Aorta (tissue), 5 donors: ENCODE measurements around the gene FLT1. TPM values are rescaled to one million over a fixed set of nuclear protein-coding genes. Genes with fewer than 3 reads are reported as not detected.

Source experiments
- ATAC-seq: fragments of 200-7000 bp; cut with Tn5 transposase; one replicate; pipeline ENCODE4 v1.9.1; 2022; ENCODE audit warnings: moderate library complexity; ENCODE audit not compliant: low FRiP score
- DNase-seq, 2 donors: peaks; one replicate each; pipeline ENCODE4 v3.0.0-alpha.2; 2020
- H3K27ac ChIP-seq, 2 donors: one replicate each; pipeline ENCODE4 v1.5.1; 2013; ENCODE audit warnings: low read length in 2 of 2, mild to moderate bottlenecking in 2 of 2, moderate library complexity in 2 of 2, control low read depth in 1 of 2, inconsistent platforms in 1 of 2, low read depth in 1 of 2
- H3K27me3 ChIP-seq, 2 donors: one replicate each; pipeline ENCODE4 v1.6.1; 2013; ENCODE audit warnings: control low read depth in 1 of 2, low read length in 1 of 2, mild to moderate bottlenecking in 1 of 2, moderate library complexity in 1 of 2; ENCODE audit not compliant: insufficient read depth in 2 of 2, control insufficient read depth in 1 of 2
- H3K36me3 ChIP-seq, 2 donors: one replicate each; pipeline ENCODE4 v1.6.1; 2013; ENCODE audit warnings: control low read depth in 1 of 2, low read length in 1 of 2, mild to moderate bottlenecking in 1 of 2; ENCODE audit not compliant: insufficient read depth in 2 of 2, control insufficient read depth in 1 of 2
- H3K4me1 ChIP-seq, 2 donors: one replicate each; pipeline ENCODE4 v1.6.1; 2013; ENCODE audit warnings: low read length in 2 of 2, control low read depth in 1 of 2, mild to moderate bottlenecking in 1 of 2, moderate library complexity in 1 of 2; ENCODE audit not compliant: insufficient read depth in 2 of 2, control insufficient read depth in 1 of 2
- H3K4me3 ChIP-seq, 2 donors: one replicate each; pipeline ENCODE4 v1.5.1; 2013; ENCODE audit warnings: low read length in 2 of 2, control low read depth in 1 of 2, mild to moderate bottlenecking in 1 of 2
- H3K9me3 ChIP-seq: one replicate; pipeline ENCODE4 v1.6.1; 2013; ENCODE audit warnings: mild to moderate bottlenecking, low read length; ENCODE audit not compliant: control insufficient read depth
- WGBS, 2 donors: extraction: QIAGEN DNeasy Blood & Tissue Kit; methylation state at CpG; one replicate each; pipeline ENCODE4 v1.1.7; 2013; 5-methylcytosine and 5-hydroxymethylcytosine counted together
- intact Hi-C, 2 donors: fragments of 100-400 bp; cut with DNase I; formaldehyde crosslinking; loops; one replicate each; pipeline versions ENCODE4 v1.14.2 to v1.15.0; 2022
- polyA plus RNA-seq, 2 donors: library from polyadenylated mRNA; stranded (reverse); fragments of 200-250 nt; gene quantifications; one replicate each; pipeline ENCODE4 v1.2.3, GENCODE V29; 2013
- total RNA-seq, 2 donors: library from RNA; stranded (reverse); fragmentation: NEBNext Ultra II Directional; extraction: Animal tissue kit (Norgen Biotek cat#: 25700); gene quantifications; one replicate each; pipeline ENCODE4 v1.2.1, GENCODE V29; 2021
- donor health status: healthy with polysubstance abuse.
- donor health status: Bipolar disorder and iron deficiency.
- donor health status: DM: no; HTN: no; CAD: no.
- donor health status: DM: no; HTN: no; CAD: no.
- donor health status: DM: yes; HTN: yes; CAD: no.

The FLT1 gene
- total and polyA plus RNA-seq, 4 donors = 0.38 to 62.8 (median 16.7) TPM

- no peak for ATAC-seq
- no peak overlapping the region for H3K4me3 ChIP-seq
- no peaks in the 10 kb centered on the region for H3K4me1 ChIP-seq
- no peak for DNase-seq
- intact Hi-C loops = no loop called here
- 84 to 89% methylated on average over 12 of the region's 12 CpGs for WGBS, 2 donors
- no peak overlapping the region for H3K27ac ChIP-seq
- peaks cover 2% of the 10 kb centered on the region for H3K9me3 ChIP-seq
- no peaks in the 10 kb centered on the region for H3K36me3 ChIP-seq
- H3K27me3 ChIP-seq = no peaks in the 10 kb centered on the region
Measured at GRCh38 chr13:28438598-28439334, 56.2 kb downstream of the FLT1 start.

GRCh38 chr13:28438067-28438466 lies 56.9 kb downstream of the FLT1 start:
- DNase-seq (no peak), ATAC-seq (no peak)
- 96 to 97% methylated on average over 8 of the region's 8 CpGs for WGBS, 2 donors
- intact Hi-C loops = no loop called here
- Histone ChIP-seq H3K4me3 (no peak overlapping the region), H3K27ac (no peak overlapping the region), H3K36me3 (no peaks in the 10 kb centered on the region), H3K27me3 (no peaks in the 10 kb centered on the region), H3K4me1 (no peaks in the 10 kb centered on the region), H3K9me3 (peaks cover 2% of the 10 kb centered on the region)

- Histone ChIP-seq H3K36me3 (no peaks in the 10 kb centered on the region), H3K4me3 (no peak overlapping the region), H3K27ac (no peak overlapping the region), H3K9me3 (no peaks in the 10 kb centered on the region), H3K27me3 (no peaks in the 10 kb centered on the region), H3K4me1 (no peaks in the 10 kb centered on the region)
- 84 to 86% methylated on average over 6 of the region's 6 CpGs for WGBS, 2 donors
- ATAC-seq (no peak), DNase-seq (no peak)
- intact Hi-C loops = no loop called here
Measured at GRCh38 chr13:28435917-28436316, 59.0 kb downstream of the FLT1 start.

GRCh38 chr13:28434926-28435325 lies 60.0 kb downstream of the FLT1 start:
- no peaks in the 10 kb centered on the region for H3K4me1 ChIP-seq
- 57 to 60% methylated on average over 4 of the region's 4 CpGs for WGBS, 2 donors
- no peak overlapping the region for H3K27ac ChIP-seq
- ATAC-seq (no peak), DNase-seq (no peak)
- intact Hi-C loops = no loop called here
- no peaks in the 10 kb centered on the region for H3K9me3 ChIP-seq
- no peaks in the 10 kb centered on the region for H3K36me3 ChIP-seq
- H3K27me3 ChIP-seq = no peaks in the 10 kb centered on the region
- no peak overlapping the region for H3K4me3 ChIP-seq

- Histone ChIP-seq H3K9me3 (no peaks in the 10 kb centered on the region), H3K27ac (no peak overlapping the region), H3K4me1 (no peaks in the 10 kb centered on the region), H3K4me3 (no peak overlapping the region), H3K27me3 (no peaks in the 10 kb centered on the region), H3K36me3 (no peaks in the 10 kb centered on the region)
- intact Hi-C loops = no loop called here
- no peak for DNase-seq
- no peak for ATAC-seq
- WGBS, 2 donors = 66 to 76% methylated on average over 11 of the region's 11 CpGs
Measured at GRCh38 chr13:28432816-28433560, 61.9 kb downstream of the FLT1 start.

GRCh38 chr13:28429685-28430290 lies 65.1 kb downstream of the FLT1 start:
- Histone ChIP-seq H3K27ac (no peak overlapping the region), H3K4me1 (no peaks in the 10 kb centered on the region), H3K9me3 (no peaks in the 10 kb centered on the region), H3K27me3 (no peaks in the 10 kb centered on the region), H3K36me3 (no peaks in the 10 kb centered on the region), H3K4me3 (no peak overlapping the region)
- intact Hi-C loops = no loop called here
- DNase-seq (no peak), ATAC-seq (no peak)
- 85 to 86% methylated on average over 10 of the region's 10 CpGs for WGBS, 2 donors

GRCh38 chr13:28429096-28429495 lies 65.8 kb downstream of the FLT1 start:
- DNase-seq (no peak), ATAC-seq (no peak)
- H3K4me3 ChIP-seq = no peak overlapping the region
- no peaks in the 10 kb centered on the region for H3K27me3 ChIP-seq
- no peaks in the 10 kb centered on the region for H3K9me3 ChIP-seq
- H3K36me3 ChIP-seq = no peaks in the 10 kb centered on the region
- H3K4me1 ChIP-seq = no peaks in the 10 kb centered on the region
- H3K27ac ChIP-seq = no peak overlapping the region
- WGBS, 2 donors = 66 to 75% methylated on average over 2 of the region's 2 CpGs
- intact Hi-C loops = no loop called here

GRCh38 chr13:28426381-28426780 lies 68.5 kb downstream of the FLT1 start:
- H3K27me3 ChIP-seq = no peaks in the 10 kb centered on the region
- H3K4me3 ChIP-seq = no peak overlapping the region
- H3K9me3 ChIP-seq = no peaks in the 10 kb centered on the region
- ATAC-seq = no peak
- H3K36me3 ChIP-seq = no peaks in the 10 kb centered on the region
- WGBS, 2 donors = 96% methylated on average over 4 of the region's 4 CpGs
- H3K27ac ChIP-seq = no peak overlapping the region
- intact Hi-C loops = no loop called here
- no peak for DNase-seq
- no peaks in the 10 kb centered on the region for H3K4me1 ChIP-seq
